Measurements from ENCODE around the gene ODF4. TPM values are rescaled to one million over a fixed set of nuclear protein-coding genes. Genes with fewer than 3 reads are reported as not detected.
A peak's percentile ranks its signal among the peaks of the same experiment; 100 is the strongest.

The ODF4 gene
- total RNA-seq, 4 donors from 2014 or later, result not detected

DNA sequence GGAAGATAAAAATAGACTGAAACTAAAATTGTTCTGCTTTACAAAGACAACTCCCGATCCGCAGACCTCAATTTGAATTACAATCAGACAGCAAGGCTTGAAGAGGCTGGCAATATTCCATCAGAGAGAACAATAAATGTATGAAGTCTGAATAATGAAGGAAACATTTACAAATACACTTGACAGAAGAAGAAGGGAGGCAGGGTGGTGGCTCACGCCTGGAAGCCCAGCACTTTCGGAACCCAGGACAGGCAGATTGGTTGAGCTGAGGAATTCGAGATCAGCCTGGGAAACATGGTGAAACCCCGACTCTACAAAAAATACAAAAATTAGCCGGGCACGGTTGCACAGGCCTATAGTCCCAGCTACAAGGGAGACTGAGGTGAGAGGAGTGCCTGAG is 14.6 kb downstream of the ODF4 start:
- Histone ChIP-seq H3K36me3 (no peaks in the 10 kb centered on the region), H3K4me3 (no peak overlapping the region), H3K4me1 (peaks cover 0 to under 1% of the 10 kb centered on the region in 2 donors), H3K27ac (no peak overlapping the region), H3K9me3 (no peaks in the 10 kb centered on the region), H3K27me3 (no peaks in the 10 kb centered on the region)
- intact Hi-C loops (cut with DNase I; ENCODE audit: low total_unique reads), result no loop called here
- in situ Hi-C loops (cut with MboI; ENCODE audit: low sequenced_read_pairs in 4 of 4), result no loop called here
- TF ChIP-seq, protein P1, sequence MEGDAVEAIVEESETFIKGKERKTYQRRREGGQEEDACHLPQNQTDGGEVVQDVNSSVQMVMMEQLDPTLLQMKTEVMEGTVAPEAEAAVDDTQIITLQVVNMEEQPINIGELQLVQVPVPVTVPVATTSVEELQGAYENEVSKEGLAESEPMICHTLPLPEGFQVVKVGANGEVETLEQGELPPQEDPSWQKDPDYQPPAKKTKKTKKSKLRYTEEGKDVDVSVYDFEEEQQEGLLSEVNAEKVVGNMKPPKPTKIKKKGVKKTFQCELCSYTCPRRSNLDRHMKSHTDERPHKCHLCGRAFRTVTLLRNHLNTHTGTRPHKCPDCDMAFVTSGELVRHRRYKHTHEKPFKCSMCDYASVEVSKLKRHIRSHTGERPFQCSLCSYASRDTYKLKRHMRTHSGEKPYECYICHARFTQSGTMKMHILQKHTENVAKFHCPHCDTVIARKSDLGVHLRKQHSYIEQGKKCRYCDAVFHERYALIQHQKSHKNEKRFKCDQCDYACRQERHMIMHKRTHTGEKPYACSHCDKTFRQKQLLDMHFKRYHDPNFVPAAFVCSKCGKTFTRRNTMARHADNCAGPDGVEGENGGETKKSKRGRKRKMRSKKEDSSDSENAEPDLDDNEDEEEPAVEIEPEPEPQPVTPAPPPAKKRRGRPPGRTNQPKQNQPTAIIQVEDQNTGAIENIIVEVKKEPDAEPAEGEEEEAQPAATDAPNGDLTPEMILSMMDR (IDR thresholded peaks at IDR 0.05 in 4 of 5, conservative IDR thresholded peaks at IDR 0.05 in 1 of 5), result no peak
- no peak for TF ChIP-seq POLR2A (IDR thresholded peaks at IDR 0.05)
- no peak for DNase-seq
- no peak for ATAC-seq

DNA sequence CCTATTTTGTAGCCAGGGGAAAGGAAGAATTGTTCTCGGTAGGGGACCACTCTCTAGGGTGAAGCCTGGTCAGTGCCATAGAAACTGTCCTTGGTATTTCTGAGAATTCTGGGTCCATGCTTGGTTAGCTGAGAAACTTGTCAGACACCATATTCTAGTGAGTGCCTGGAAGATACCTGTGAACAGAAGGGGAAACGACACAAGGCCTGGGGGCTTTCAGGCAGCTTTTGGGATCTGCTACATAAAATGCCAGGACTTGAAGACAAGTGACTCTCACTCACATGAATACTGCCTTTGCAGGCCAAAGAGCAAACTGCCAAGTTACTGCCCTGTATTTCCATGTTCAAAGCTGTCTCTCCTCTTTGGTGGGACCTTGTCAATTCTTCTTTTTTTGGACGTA is 18.3 kb downstream of the ODF4 start:
- Histone ChIP-seq H3K27me3 (no peaks in the 10 kb centered on the region), H3K4me1 (peaks cover 17 to 19% of the 10 kb centered on the region in 2 donors), H3K4me3 (no peak overlapping the region), H3K9me3 (no peaks in the 10 kb centered on the region), H3K27ac (peak overlapping the region in 1 of 4 donors; percentile 58), H3K36me3 (no peaks in the 10 kb centered on the region)
- DNase-seq, result no peak
- TF ChIP-seq POLR2A (IDR thresholded peaks at IDR 0.05), result no peak
- TF ChIP-seq, protein P1 (IDR thresholded peaks at IDR 0.05 in 4 of 5, conservative IDR thresholded peaks at IDR 0.05 in 1 of 5), result no peak
- intact Hi-C loops (cut with DNase I; ENCODE audit: low total_unique reads) (no loop called here), in situ Hi-C loops (cut with MboI; ENCODE audit: low sequenced_read_pairs in 4 of 4) (no loop called here)
- no peak for ATAC-seq

GRCh38 chr17:8359769-8360168 is 20.1 kb downstream of the ODF4 start:
- no peaks in the 10 kb centered on the region for H3K27me3 ChIP-seq

DNA sequence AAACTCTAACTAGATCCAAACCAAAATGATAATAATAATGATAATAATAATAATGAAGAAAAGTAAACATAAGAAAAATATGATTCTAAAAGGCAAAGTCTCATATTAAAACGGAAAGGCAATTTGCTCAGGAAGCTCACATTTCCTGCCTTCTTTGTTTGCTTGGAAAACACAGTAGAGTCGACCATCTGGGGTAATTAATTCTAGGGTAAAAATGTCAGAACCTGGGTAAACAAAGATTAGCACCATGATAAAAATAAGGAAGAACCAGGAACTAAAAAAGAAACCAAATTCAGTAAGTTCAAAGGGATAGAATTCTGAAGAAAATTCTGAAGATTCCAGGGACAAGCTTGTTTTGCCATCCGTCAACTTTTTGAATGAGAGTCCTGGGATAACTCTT is 20.6 kb downstream of the ODF4 start:
- peaks cover 23 to 25% of the 10 kb centered on the region in 2 donors for H3K4me1 ChIP-seq
- in situ Hi-C loops (cut with MboI; ENCODE audit: low sequenced_read_pairs in 4 of 4), result no loop called here

More at GRCh38 chr17:8359769-8360168, 20.1 kb downstream of the ODF4 start:
- Histone ChIP-seq H3K4me1 (peaks cover 23 to 25% of the 10 kb centered on the region in 2 donors), H3K9me3 (no peaks in the 10 kb centered on the region), H3K27ac (peak overlapping the region; percentile 52 to 58 (median 55)), H3K36me3 (no peaks in the 10 kb centered on the region), H3K4me3 (no peak overlapping the region)
- in situ Hi-C loops (cut with MboI; ENCODE audit: low sequenced_read_pairs in 4 of 4), result no loop called here
- ATAC-seq (peak; percentile 55 to 86), DNase-seq (no peak)
- TF ChIP-seq POLR2A (IDR thresholded peaks at IDR 0.05), result no peak
- TF ChIP-seq, protein P1 (IDR thresholded peaks at IDR 0.05 in 4 of 5, conservative IDR thresholded peaks at IDR 0.05 in 1 of 5), result no peak
- intact Hi-C loops (cut with DNase I; ENCODE audit: low total_unique reads), result no loop called here

More for the DNA sequence above, 20.6 kb downstream of the ODF4 start:
- Histone ChIP-seq H3K27me3 (no peaks in the 10 kb centered on the region), H3K9me3 (no peaks in the 10 kb centered on the region), H3K36me3 (no peaks in the 10 kb centered on the region), H3K27ac (peak overlapping the region; percentile 52 to 58 (median 55)), H3K4me3 (no peak overlapping the region)
- ATAC-seq (no peak), DNase-seq (no peak)
- no peak for TF ChIP-seq POLR2A (IDR thresholded peaks at IDR 0.05)
- TF ChIP-seq, protein P1 (IDR thresholded peaks at IDR 0.05 in 4 of 5, conservative IDR thresholded peaks at IDR 0.05 in 1 of 5), result no peak
- intact Hi-C loops (cut with DNase I; ENCODE audit: low total_unique reads), result no loop called here

All from gastrocnemius medialis (tissue), 4 donors.